Activated CD4-positive, CD25-positive, alpha-beta regulatory T cell (primary cell): ENCODE measurements around the gene ERICH6.

ENCODE experiments used
- DNase-seq, 4 experiments: peaks; one replicate each; lab custom pipeline; 2025; lab: John Stamatoyannopoulos, UW

The ERICH6 gene

DNA sequence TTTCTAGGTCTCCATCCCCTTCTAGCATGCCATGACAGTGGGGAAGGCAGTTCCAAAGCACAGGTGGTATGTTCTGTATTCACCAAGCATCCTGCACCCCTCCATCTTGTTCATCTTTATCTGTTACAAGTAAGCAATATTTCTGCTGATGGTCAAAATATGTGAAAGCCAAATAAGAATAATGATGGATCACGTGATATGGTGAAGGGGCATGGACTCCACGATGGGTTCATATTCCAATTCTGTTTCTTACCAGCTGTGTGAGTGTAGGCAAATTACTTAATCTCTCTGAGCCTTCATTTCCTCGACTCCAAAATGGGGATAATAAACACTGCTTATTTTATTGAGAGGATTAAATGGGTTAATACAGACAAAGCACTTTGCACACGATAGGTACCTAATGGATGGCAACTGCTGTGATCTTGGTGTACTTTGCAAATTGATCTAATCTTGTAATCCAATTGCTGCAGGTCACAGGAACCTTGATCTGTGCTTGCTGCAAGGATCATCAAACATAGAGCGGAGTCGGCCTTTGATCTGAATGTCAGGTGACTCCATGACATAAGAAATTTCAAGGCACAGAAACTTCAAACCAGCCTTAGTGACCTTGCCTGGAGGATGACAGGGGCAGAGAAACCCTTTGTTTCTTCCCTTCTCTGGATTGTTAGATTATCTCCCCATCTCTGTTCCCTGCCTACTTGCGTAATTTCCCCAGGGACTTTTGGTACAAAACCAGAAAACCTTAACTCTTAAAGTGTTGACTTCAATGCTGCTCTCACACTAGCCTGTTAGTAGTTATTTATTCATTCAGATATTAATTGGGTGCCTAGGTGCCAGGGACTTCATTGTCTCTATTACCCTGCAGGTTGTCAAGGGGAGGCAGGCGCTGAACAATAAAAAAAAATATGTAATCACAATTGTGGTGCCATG lies 33.4 kb upstream of the ERICH6 start:
- no peak for DNase-seq

GRCh38 chr3:150736316-150736719 lies 32.6 kb upstream of the ERICH6 start:
- no peak for DNase-seq

GRCh38 chr3:150734795-150735119 lies 31.0 kb upstream of the ERICH6 start:
- no peak for DNase-seq

GRCh38 chr3:150733936-150734794 lies 30.4 kb upstream of the ERICH6 start:
- DNase-seq, result no peak

DNA sequence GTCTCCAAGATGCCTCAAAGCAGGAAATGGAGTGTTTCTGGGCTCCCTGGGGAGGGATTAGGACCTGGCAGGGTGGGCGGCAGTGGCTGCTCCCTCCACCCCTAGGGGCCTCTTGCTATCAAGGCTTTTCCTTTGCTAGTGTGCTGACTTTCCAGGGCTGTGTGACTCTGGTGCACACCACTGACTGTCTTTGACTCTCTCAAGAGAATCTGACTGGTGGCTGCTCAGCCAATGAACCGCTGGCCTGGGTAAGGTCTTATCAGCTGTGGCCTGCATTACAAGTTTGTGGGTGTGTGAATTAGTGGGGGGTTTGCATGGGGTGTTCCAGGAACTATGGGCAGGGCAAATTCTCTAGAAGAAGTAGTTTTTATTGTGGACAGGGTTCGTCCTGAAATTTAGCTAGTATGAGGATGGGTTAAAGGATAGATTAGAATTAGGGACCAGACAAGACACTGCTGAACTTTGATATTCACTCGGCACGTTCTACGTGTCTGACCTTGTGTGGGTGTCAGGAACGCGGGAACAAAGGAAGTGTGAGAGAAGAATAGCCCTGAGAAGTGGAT lies 29.7 kb upstream of the ERICH6 start:
- no peak for DNase-seq

- DNase-seq, result no peak
Measured at GRCh38 chr3:150729682-150730360, 26.1 kb upstream of the ERICH6 start.

DNA sequence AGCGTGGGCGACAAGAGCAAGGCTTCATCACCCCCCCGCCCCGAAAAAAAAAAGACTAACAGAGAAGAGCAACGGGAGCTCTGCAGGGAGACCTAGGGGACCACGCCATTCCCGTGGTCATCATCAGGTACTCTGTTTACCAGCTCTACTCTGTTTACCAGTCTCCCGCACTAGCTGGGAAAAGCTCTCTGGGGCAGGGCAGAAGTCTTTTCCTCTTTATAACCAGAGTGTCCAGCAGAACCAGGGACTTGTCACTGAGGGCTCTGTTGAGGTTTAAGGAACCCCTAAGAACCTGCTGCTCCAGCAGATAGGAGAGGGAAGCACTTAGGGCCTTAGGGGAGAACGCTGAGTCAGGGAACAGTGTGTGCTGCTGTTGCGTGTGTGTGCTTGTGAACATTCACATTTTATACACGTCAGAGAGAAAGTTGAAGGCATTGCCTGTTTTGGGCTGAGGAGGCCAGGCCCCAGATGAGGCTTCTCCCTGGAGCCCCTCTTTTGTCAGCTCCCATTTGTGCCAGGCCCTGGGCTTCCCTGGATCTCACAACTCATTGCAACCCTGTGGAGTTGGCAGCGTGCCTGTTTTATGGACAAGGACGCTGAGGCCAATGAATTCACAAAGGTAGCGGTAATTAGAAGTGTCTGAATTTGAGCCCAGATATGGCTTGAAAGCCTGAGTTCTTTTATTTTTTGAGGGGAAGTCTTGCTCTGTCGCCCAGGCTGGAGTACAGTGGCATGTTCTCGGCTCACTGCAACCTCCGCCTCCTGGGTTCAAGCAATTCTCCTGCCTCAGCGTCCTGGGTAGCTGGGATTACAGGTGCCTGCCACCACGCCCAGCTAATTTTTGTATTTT lies 24.2 kb upstream of the ERICH6 start:
- DNase-seq, result no peak

DNA sequence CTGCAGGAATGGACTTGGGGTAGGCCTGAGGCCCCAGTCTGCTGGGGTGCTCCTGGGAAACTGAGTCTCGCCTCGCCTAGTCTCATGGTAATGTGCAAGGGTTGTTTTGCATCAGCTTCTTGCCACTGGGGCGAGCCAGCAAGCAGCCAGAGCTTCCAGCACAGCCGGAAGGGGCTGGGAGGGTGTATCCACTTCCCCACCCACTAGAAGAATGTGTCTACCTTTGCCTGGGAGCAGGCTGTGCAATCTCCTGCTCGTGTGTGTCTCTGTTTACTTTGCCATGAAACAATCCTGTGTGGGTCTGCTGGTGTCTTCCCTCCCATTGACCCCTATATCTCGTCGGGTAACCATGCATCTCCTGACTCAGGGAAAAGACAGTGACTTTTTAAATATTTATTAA lies 21.8 kb upstream of the ERICH6 start:
- DNase-seq, result no peak

GRCh38 chr3:150723946-150724345 lies 20.2 kb upstream of the ERICH6 start:
- no peak for DNase-seq

DNA sequence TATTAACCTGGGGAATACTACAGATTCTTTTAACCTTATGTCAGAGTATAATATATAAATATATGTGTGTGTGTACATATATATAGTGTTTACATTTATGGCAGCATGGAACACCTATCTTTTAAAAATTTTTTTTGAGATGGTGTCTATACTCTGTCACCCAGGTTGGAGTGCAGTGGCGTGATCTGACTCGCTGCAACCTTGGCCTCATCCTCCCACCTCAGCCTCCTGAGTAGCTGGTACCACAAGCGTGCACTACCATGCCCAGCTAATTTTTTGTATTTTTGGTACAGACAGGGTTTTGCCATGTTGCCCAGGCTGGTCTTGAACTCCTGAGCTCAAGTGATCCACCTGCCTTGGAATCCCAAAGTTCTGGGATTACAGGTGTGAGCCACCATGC lies 18.5 kb upstream of the ERICH6 start:
- DNase-seq, result no peak

DNA sequence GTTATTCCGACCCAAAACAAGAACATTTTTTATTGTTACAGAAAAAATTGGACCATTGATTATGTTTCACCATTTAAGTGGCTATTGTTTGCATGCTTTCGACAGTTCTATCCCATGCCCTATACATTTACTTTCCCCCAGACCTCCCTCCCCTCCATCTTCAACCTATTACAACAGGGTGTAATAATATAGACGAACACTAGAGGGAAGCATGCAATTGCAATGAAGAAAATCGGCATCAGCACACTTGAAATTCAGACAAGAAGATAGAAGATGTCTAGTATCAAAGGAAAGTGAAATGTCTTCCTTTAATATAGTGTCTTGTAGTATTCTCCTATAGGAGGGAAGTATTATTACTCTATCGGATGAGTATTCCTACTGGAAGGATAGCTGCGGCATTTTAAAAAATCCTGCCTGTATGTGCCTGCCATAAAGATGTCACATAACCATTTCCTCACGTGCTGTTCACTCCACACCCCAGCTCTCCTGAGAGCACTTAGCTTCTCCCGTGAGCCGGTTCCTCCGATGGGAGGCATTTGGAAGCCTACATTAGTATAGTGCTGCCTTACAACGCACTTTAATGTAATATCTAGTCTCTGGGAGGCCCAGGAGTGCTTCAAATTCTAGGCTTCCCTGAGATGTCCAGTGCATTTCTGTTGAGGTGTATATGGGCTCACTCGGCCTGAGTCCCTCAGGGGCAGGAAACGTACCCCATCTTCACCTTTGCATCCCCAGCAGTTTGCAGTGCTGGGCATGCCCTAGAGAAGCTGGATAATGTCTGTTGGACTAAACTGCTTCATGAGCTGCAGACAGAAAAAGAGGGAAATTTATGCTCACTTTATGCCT lies 17.8 kb upstream of the ERICH6 start:
- DNase-seq, result no peak

DNA sequence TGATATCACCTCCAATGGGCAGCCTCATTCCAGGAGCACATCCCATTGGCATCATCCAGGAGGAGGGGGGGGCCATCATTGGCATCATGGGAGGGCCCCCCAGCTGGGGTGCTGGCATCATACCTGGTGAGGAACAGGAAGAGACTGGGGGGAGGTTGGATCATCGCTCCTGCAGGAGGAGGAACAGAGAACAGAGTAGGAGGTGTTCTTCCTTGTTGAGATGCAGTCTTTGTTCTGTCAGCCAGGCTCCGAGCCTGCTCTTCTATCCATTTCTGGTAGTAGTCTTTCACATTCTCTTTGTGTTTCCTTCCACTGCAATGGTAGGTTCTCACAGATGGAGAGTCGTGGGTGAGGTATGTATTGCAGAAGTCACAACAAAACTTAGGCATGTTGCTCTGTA lies 16.7 kb upstream of the ERICH6 start:
- no peak for DNase-seq

DNA sequence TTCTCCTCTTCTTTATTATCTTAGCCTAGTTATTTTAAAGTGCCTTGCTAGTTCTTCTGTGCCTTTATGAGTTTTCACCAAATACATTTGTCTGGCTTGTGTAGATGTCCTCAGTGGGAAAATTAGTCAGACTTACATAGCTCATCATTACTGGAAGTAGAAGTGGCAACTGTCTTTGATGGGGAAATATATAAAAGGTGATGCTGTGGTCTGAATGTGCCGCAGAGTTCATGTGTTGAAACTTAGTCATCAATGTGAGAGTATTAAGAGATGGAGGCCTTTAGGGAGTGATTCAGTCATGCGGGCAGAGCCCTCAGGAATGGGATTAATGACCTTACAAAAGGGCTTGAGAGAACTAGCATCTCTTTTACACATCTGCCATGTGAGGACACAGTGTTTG lies 6.4 kb upstream of the ERICH6 start:
- no peak for DNase-seq

DNA sequence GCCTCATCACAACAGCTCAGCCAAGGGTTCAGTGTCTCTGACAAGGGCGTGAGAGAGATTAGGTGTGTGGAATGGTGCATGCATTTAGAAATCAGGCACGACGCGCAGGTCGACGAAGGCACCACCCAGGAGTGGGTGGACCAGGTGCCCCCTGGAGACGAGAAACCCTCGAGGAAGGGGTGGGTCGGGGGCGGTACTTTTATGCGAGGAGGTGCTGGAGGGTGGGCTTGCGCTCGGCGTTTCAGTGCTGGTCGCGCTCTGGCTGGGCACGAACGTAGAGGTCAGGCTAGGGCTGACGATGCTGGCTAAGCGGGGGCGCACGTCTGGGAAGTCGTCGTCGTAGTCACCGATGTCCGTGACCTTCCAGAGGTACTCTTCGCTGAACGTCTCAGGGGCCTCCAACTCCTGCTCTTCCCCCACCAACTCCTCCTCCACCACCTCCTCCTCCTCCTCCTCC lies 393 bp downstream of the ERICH6 start:
- no peak for DNase-seq

GRCh38 chr3:150699068-150699639 lies 4.6 kb downstream of the ERICH6 start:
- DNase-seq, result no peak

- DNase-seq, result no peak
Measured at GRCh38 chr3:150697646-150698045, 6.1 kb downstream of the ERICH6 start.

- no peak for DNase-seq
Measured at GRCh38 chr3:150691414-150692040, 12.2 kb downstream of the ERICH6 start.

- DNase-seq, result no peak
Measured at GRCh38 chr3:150687613-150688012, 16.1 kb downstream of the ERICH6 start.

GRCh38 chr3:150682824-150683223 lies 20.9 kb downstream of the ERICH6 start:
- no peak for DNase-seq
